Spleen (tissue), 7 donors: ENCODE results near the gene SAP130.

Source experiments
- CTCF ChIP-seq, 11 experiments: fragments of 200-600 bp in 7 of 11; fragments of 450-650 bp in 4 of 11; sonication (generic) in 4 of 11; IDR thresholded peaks in 8 of 11; conservative IDR thresholded peaks in 3 of 11; 1 replicate in 7 of 11; 2 replicates in 4 of 11; pipeline versions ENCODE4 v1.4.0 to v1.8.0; 2016 to 2021; ENCODE audit warnings: antibody characterized with exemption in 11 of 11, inconsistent platforms in 4 of 11, mild to moderate bottlenecking in 1 of 11
- POLR2AphosphoS5 ChIP-seq, 3 donors: sonication (generic); formaldehyde crosslinking; IDR thresholded peaks; one replicate each; pipeline ENCODE4 v1.5.1; 2017; ENCODE audit warnings: antibody characterized with exemption in 3 of 3
- donor health status: DM: no; HTN: no; CAD: no; lungs with moderate emphysema.
- donor health status: DM: no; HTN: no; CAD: no.
- donor health status: DM: no; HTN: no; CAD: no.

GRCh38 chr2:128028668-128029054 is 802 bp upstream of the SAP130 start:
- TF ChIP-seq CTCF (IDR thresholded peaks at IDR 0.05 in 8 of 11, conservative IDR thresholded peaks at IDR 0.05 in 3 of 11) (no peak), POLR2AphosphoS5 (IDR thresholded peaks at IDR 0.05) (no peak)
